ENCODE results near the gene SSR1. TPM values are rescaled to one million over a fixed set of nuclear protein-coding genes. Genes with fewer than 3 reads are reported as not detected.

The SSR1 gene
- total and polyA plus RNA-seq, 2 experiments from 2014 or later = 65.3 to 70.2 TPM

GRCh38 chr6:7234547-7234946 is 78.5 kb downstream of the SSR1 start:
- Histone ChIP-seq H4K20me1 (replicated peaks; ENCODE audit: insufficient read depth) (no peaks in the 10 kb centered on the region), H3K4me2 (no peak overlapping the region), H3K4me1 (ENCODE audit: insufficient read depth) (peaks cover 6% of the 10 kb centered on the region; the same call in 1 of the 2 replicates), H3K36me3 (ENCODE audit: insufficient read depth) (no peaks in the 10 kb centered on the region; the same call in 1 of the 2 replicates), H3K27ac (ENCODE audit: low read depth) (no peak overlapping the region), H3K9me2 (ENCODE audit: insufficient read depth) (no peaks in the 10 kb centered on the region), H3F3A (replicated peaks; ENCODE audit: low read depth) (no peaks in the 10 kb centered on the region), H3K79me2 (replicated peaks; ENCODE audit: insufficient read depth) (no peaks in the 10 kb centered on the region), H3K4me3 (no peak overlapping the region), H3K27me3 (ENCODE audit: insufficient read depth) (no peaks in the 10 kb centered on the region), H2AFZ (no peak overlapping the region)
- no peak for DNase-seq (ENCODE audit: low spot score)
- TF ChIP-seq ZNF331 (CRISPR knock-in tag; IDR thresholded peaks at IDR 0.05; ENCODE audit: low read depth) (no peak), JUNB (IDR thresholded peaks at IDR 0.05; ENCODE audit: unreplicated experiment) (no peak), ZNF114 (CRISPR knock-in tag; IDR thresholded peaks at IDR 0.05) (no peak), CREB1 (CRISPR knock-in tag; IDR thresholded peaks at IDR 0.05; ENCODE audit: low read depth) (no peak), NANOG (IDR thresholded peaks at IDR 0.05; ENCODE audit: borderline replicate concordance) (no peak), EZH2phosphoT487 (IDR thresholded peaks at IDR 0.05; ENCODE audit: unreplicated experiment) (no peak), CTCF (conservative IDR thresholded peaks at IDR 0.05; ENCODE audit: low read depth in 2 of 2) (no peak), EZH2 (IDR thresholded peaks at IDR 0.05; ENCODE audit: low read depth, unreplicated experiment) (no peak), REST (IDR thresholded peaks at IDR 0.05; ENCODE audit: unreplicated experiment) (no peak), ETS1 (IDR thresholded peaks at IDR 0.05) (no peak), STAT1 (IDR thresholded peaks at IDR 0.05; ENCODE audit: unreplicated experiment) (no peak), POLR2AphosphoS5 (IDR thresholded peaks at IDR 0.05; ENCODE audit: low read depth) (no peak), ZNF462 (CRISPR knock-in tag; IDR thresholded peaks at IDR 0.05) (no peak)
- Mint-ChIP-seq H3K4me3 (no peak overlapping the region), H3K9me3 (no peaks in the 10 kb centered on the region), H3K4me1 (peaks cover 10% of the 10 kb centered on the region; the same call in 2 of the 3 replicates), H3K27me3 (ENCODE audit: insufficient read depth, low read depth, poor library complexity) (peaks cover 7% of the 10 kb centered on the region), H3K27ac (no peak overlapping the region), H3K36me3 (ENCODE audit: low read depth) (peaks cover 17% of the 10 kb centered on the region)
- ATAC-seq = no peak
